Neutrophil (primary cell): ENCODE measurements around the gene DNMBP.
"Not testable (repeated sequence)": the region's sequence is repeated elsewhere in the genome, so short reads cannot be mapped to it uniquely, and the experiment has no call there.

ENCODE experiments used
- H3K27ac ChIP-seq: fragments of 200-600 bp; sonication (generic); 2 replicates; pipeline ENCODE4 v1.5.1; 2016; ENCODE audit warnings: mild to moderate bottlenecking, moderate library complexity
- H3K27me3 ChIP-seq: fragments of 200-600 bp; sonication (generic); 2 replicates; pipeline ENCODE4 v1.6.0; 2016; ENCODE audit warnings: mild to moderate bottlenecking
- H3K36me3 ChIP-seq: fragments of 200-600 bp; sonication (generic); 2 replicates; pipeline ENCODE4 v1.5.1; 2017
- H3K4me1 ChIP-seq, 2 experiments: fragments of 200-600 bp in 1 of 2; sonication (generic) in 1 of 2; 1 replicate in 1 of 2; 2 replicates in 1 of 2; pipeline versions ENCODE4 v1.5.1 to v1.6.1; 2013 to 2016; ENCODE audit warnings: low read depth in 1 of 2, low read length in 1 of 2, mild to moderate bottlenecking in 1 of 2, moderate library complexity in 1 of 2; ENCODE audit not compliant: control insufficient read depth in 1 of 2, insufficient read depth in 1 of 2
- H3K4me3 ChIP-seq, 2 experiments: fragments of 200-600 bp in 1 of 2; sonication (generic) in 1 of 2; 1 replicate in 1 of 2; 2 replicates in 1 of 2; pipeline ENCODE4 v1.5.1; 2013 to 2016; ENCODE audit warnings: low read depth in 1 of 2, low read length in 1 of 2, mild to moderate bottlenecking in 1 of 2, moderate library complexity in 1 of 2
- H3K9me3 ChIP-seq: fragments of 200-600 bp; sonication (generic); 2 replicates; pipeline ENCODE4 v1.5.1; 2016
- TF ChIP-seq, protein P1 (sequence below): fragments of 200-600 bp; sonication (generic); IDR thresholded peaks from 2 replicates; pipeline ENCODE4 v1.5.1; 2016; ENCODE audit warnings: antibody characterized with exemption

Gene DNMBP

GRCh38 chr10:99912041-99912440 is 97.7 kb downstream of the DNMBP start:
- H3K27ac ChIP-seq, result no peak overlapping the region
- no peaks in the 10 kb centered on the region for H3K27me3 ChIP-seq
- peaks cover 0 to 5% of the 10 kb centered on the region in 2 experiments for H3K4me1 ChIP-seq
- no peaks in the 10 kb centered on the region for H3K9me3 ChIP-seq
- peaks cover 24% of the 10 kb centered on the region for H3K36me3 ChIP-seq
- no peak overlapping the region for H3K4me3 ChIP-seq
- TF ChIP-seq, protein P1, sequence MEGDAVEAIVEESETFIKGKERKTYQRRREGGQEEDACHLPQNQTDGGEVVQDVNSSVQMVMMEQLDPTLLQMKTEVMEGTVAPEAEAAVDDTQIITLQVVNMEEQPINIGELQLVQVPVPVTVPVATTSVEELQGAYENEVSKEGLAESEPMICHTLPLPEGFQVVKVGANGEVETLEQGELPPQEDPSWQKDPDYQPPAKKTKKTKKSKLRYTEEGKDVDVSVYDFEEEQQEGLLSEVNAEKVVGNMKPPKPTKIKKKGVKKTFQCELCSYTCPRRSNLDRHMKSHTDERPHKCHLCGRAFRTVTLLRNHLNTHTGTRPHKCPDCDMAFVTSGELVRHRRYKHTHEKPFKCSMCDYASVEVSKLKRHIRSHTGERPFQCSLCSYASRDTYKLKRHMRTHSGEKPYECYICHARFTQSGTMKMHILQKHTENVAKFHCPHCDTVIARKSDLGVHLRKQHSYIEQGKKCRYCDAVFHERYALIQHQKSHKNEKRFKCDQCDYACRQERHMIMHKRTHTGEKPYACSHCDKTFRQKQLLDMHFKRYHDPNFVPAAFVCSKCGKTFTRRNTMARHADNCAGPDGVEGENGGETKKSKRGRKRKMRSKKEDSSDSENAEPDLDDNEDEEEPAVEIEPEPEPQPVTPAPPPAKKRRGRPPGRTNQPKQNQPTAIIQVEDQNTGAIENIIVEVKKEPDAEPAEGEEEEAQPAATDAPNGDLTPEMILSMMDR, result no peak

- H3K4me1 ChIP-seq, result no peaks in the 10 kb centered on the region
- no peak overlapping the region for H3K4me3 ChIP-seq
- TF ChIP-seq, protein P1, result no peak
- no peaks in the 10 kb centered on the region for H3K9me3 ChIP-seq
- no peaks in the 10 kb centered on the region for H3K27me3 ChIP-seq
- peaks cover 55% of the 10 kb centered on the region for H3K36me3 ChIP-seq
- no peak overlapping the region for H3K27ac ChIP-seq
These were observed 101.2 kb downstream of the DNMBP start for GRCh38 chr10:99908512-99908911.

GRCh38 chr10:99906470-99906869 is 103.3 kb downstream of the DNMBP start:
- peaks cover 61% of the 10 kb centered on the region for H3K36me3 ChIP-seq

GRCh38 chr10:99905971-99906370 is 103.8 kb downstream of the DNMBP start:
- Histone ChIP-seq H3K27ac (no peak overlapping the region), H3K4me3 (no peak overlapping the region), H3K9me3 (no peaks in the 10 kb centered on the region), H3K4me1 (no peaks in the 10 kb centered on the region), H3K27me3 (no peaks in the 10 kb centered on the region), H3K36me3 (peaks cover 66% of the 10 kb centered on the region)
- TF ChIP-seq, protein P1, result no peak

More at GRCh38 chr10:99906470-99906869, 103.3 kb downstream of the DNMBP start:
- TF ChIP-seq, protein P1, result no peak
- Histone ChIP-seq H3K9me3 (no peaks in the 10 kb centered on the region), H3K27ac (no peak overlapping the region), H3K27me3 (no peaks in the 10 kb centered on the region), H3K4me3 (no peak overlapping the region), H3K4me1 (no peaks in the 10 kb centered on the region)

GRCh38 chr10:99895867-99896266 is 113.9 kb downstream of the DNMBP start:
- Histone ChIP-seq H3K36me3 (peaks cover 85% of the 10 kb centered on the region), H3K4me1 (no peaks in the 10 kb centered on the region), H3K9me3 (no peaks in the 10 kb centered on the region), H3K4me3 (no peak overlapping the region), H3K27me3 (no peaks in the 10 kb centered on the region), H3K27ac (no peak overlapping the region)
- TF ChIP-seq, protein P1, result no peak

- not testable (repeated sequence) for H3K4me1 ChIP-seq, H3K4me3 ChIP-seq, H3K27me3 ChIP-seq, H3K27ac ChIP-seq, H3K9me3 ChIP-seq
- H3K36me3 ChIP-seq, result peaks cover 85% of the 10 kb centered on the region
These were observed 114.7 kb downstream of the DNMBP start for GRCh38 chr10:99895066-99895465.
